ENCODE results near the gene PEX14.
"Not testable (repeated sequence)": the region's sequence is repeated elsewhere in the genome, so short reads cannot be mapped to it uniquely, and the experiment has no call there.

PEX14 gene

DNA sequence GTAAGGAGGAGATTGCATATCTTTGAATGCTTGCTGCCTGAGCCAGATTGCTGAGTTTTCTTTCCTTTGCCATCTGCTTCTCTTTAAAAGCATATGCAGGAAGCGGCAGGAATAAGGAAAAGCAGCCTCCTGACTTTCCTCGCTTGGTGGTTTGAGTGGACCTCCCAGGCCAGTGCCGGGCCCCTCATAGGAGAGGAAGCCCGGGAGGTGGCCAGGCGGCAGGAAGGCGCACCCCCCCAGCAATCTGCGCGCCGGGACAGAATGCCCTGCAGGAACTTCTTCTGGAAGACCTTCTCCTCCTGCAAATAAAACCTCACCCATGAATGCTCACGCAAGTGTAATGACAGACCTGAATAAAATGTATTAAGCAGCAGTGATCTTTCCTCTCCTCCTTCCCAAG is 23.5 kb upstream of the PEX14 start:
- no peak for DNase-seq

DNA sequence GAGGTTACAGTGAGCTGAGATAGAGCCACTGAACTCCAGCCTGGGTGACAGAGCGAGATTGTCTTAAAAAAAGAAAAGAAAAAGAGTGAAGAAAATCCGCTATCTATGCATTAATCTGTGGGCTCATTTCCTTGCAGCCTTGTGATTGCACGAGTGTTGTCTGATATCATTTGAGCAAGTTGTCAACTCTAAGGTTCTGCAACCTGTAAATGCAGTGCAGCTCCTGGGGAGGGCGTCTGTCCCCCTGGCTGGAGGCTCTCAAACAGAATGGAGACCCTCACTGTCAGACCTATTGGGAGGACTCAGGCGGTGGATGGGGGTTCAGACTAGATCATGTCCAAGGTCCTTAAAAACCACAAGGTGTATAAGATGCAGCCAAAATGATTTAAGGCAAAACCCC is 18.7 kb upstream of the PEX14 start:
- DNase-seq = no peak

DNA sequence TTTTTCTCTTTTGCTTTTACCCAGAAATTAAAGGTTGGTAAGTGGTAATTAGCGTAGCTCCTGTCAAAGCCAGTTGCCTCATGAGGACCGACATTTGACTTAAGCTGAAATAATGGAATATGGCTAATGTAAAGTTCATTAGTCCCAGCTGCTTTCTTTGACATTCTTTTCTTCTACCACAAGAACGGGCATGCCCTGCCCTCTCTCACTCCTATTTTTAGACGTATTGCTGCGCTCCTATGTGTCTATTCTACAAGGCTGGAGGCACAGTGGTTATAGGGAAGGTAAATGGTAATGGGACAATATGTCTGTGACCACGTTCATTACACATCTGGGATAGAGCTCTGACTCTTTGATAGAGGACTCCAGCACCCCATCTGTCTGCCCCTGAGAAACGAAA is 18.1 kb upstream of the PEX14 start:
- no peak for DNase-seq

DNA sequence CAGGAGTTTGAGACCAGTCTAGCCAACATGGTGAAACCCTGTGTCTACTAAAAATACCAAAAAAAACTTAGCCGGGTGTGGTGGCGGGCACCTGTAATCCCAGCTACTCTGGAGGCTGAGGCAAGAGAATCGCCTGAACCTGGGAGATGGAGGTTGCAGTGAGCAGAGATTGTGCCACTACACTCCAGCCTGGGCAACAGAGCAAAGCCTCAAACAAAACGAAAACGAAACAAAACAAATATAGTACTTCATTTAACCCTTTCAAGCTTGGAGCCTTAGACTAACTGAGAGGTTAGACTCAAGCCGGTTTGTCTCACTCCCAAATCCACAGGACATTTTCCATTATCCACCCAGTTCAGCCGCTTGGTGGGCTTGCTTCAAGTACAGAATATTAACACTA is 17.3 kb upstream of the PEX14 start:
- DNase-seq = not testable (repeated sequence)

DNA sequence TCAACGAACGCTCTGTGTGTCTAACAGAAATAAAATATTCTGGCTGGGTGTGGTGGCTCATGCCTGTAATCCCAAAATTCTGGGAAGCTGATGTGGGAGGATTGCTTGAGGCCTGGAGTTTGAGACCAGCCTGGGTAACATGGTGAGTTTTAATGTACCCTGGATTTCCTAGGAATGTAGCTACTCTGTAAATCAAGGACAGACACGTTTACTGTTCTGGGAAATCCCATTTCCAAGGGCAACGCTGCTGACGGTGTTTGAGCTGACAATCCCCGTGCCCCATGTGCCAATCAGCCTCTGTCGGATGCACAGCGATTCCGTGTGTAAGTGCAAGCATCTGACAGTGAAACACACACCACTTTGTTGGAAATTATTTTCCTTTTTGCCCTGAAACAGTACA is 16.9 kb upstream of the PEX14 start:
- DNase-seq = no peak

DNA sequence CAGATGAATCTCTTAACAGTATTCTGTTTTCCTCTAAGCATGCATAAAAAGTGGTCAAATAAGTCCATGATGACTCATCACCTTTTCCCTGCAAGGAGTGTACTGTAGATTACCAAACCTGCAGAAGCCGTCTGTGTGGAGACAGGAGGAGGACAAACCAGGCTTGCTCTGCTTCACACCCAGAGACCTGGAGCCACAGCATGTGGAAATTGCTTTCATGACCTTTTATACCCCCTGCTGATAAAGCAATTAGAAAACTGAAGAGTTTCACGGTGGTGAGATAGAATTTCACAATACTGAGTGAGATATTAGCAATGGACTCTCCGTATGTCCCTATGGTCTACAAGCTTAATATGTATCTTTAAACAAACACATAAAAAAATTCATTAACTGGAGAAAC is 15.6 kb upstream of the PEX14 start:
- no peak for DNase-seq

DNA sequence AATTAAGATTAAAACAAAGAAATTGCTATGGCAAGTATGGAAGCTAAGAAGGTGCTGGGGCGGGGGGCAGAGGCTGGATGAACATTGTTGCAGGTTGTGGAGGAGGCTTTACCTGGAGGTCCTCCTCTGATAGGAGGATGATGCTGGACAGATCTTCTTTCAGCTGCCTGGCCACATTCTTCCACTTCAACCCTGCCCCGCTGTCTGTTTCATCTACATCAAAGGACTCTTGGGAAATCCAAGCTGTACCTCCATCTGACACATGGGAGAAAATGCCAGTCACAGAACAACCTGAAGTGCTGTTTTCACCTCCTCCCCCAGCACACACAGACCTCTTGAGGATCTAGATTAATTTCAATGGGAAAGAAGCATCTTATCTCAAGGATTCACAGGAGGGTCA is 7.7 kb upstream of the PEX14 start:
- DNase-seq = no peak

DNA sequence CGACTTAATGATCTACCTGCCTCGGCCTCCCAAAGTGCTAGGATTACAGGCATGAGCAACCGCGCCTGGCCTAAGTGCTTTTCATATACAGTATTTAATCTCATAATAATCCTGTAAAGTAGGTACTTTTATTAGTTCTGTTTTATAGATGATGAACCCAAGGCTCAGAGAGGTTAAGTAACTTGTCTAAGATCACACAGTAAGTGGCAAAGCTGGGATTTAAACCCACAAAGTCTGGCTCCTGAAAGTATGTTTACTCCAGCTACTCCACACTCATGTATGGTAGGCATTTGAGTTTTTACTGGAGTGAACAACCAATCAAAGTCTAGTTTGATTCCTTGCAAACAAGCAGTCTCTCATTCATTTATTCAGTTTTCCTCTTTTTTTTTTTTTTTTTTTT is 4.7 kb upstream of the PEX14 start:
- no peak for DNase-seq

DNA sequence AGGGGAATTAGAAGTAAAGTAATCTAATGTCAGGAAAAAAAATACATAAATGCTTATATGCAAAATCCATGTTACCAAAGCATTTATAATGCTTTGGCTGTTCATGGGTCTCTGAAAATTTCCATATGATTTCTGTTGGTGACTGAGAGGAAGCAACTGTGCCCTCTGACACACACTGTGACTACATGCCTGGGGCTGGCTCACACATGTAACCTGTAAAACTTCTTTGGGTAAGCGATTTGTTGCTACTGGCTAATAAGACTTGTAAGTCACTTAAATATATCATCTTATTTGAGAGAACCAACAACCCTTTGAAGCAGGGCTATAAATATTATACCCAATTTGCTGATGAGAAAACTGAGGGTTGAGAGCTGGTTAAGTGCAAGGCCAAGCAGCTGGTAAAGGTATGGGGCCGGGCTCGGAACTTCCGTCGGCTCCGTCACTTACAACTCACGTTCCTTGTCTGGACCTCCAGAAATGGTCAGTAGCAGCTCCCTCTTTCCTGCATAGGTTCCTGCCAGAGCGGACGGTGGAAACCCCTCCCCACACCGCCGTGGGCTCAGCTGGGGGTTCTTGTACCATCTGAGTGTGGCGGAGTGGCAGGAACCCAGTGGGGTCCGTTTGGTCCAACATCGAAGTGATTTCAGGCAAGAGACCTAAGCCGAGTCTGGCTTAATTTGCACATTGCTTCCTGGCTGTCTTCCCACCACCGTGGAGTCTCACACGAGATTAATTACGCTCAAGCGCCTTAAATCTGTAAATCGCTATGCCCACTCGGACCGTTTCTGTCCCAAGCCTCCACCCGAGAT is 3.1 kb upstream of the PEX14 start:
- DNase-seq = no peak

DNA sequence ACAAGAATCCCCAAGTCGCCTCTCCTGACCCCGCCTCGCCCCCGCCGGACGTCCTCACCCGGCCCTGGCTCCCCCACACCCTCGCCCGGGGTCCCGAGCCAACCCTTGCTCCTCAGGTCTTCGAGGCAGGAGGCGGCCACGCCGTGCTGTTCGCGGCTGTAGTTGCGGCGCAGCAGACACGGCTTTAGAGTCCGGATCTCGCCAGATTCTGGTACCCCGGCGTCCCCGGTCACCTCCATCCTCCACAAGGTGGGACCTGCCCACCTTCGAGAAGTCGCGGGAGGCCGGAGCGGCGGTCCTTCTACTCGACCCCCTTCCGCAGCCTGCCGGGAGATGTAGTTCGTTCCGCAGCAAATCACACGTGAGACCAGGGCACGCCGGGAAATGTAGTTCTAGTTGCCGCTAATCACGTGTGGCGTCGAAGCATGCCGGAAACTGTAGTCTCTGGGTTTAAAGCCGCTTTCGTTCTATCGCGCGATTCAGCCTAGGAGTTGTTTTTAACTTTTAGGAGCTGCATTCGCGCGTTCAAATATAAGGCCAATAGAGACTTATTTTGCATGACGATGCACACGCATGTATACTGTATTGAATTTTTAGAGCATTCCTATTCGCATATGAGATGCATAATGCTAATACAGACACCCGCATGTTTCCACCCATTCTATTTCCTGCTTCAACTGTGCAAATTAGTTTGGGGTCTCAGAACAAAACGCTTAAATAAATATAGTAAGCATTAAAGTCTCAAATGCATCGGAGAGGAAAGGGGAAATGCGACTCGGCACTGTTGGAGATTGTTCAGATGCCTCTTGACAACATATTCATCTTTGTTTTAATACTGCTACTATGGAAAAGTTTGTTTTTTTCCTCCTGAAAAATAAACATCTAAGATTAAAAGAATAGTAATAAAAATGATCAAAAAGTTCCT is 2.3 kb upstream of the PEX14 start, which contains the start of gene DFFA:
Gene DFFA (minus strand): TSS at position 310 of the 925 bp plus-strand sequence. CDS start 71 bp downstream, at position 239.
- peak; percentile 96 for DNase-seq

DNA sequence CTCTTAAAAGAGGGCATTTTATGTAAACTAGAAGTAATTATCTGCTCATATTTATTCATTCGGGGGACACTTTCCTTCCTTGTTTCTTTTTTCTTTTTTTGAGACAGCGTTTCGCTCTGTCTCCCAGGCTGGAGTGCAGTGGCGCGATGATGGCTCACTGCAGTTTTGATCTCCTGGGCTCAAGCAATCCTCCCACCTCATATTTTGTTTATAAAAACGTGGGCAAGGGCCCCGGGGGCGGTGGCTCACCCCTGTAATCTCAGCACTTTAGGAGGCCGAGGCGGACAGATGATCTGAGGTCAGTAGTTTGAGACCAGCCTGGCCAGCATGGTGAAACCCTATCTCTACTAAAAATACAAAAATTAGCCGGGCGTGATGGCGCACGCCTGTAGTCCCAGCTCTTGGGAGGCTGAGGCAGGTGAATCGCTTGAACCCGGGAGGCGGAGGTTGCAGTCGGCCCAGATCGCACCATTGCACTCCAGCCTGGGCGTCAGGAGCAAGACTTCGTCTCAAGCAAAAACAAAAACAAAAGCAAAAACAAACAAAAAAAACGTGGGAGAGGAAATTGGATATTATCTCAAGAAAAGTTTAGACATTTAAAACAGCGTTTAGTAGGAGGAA is 1.5 kb upstream of the PEX14 start:
- no peak for DNase-seq

DNA sequence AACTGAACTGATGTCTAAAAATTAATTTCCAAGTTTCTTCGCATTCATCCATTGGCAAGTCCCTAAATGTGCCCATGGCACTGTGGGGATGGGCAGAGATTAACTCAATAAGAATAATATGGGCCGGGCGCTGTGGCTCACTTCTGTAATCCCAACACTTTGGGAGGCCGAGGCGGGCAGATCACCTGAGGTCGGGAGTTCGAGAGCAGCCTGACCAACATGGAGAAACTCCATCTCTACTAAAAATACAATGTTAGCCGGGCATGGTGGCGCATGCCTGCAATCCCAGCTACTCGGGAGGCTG is 489 bp upstream of the PEX14 start:
- not testable (repeated sequence) for DNase-seq

DNA sequence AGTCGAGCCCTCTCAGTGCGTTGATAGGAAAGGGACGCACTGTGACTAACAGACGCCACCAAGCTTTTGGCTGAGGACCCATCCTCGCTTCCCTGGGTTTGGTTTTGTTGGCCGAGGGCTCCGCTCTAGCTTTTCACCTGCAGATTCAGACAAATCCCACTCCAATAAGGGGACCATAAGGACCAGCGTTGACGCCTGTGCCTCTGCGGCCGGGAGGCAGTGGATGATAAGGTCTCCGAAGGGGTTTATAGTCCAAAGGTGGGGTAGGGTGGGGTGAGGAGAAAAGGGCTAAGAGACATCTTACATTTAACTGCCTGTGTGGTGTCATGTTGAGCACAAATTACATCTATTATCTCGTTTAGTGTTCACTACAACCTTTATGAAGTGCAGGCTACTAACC is 760 bp downstream of the PEX14 start:
- no peak for DNase-seq

DNA sequence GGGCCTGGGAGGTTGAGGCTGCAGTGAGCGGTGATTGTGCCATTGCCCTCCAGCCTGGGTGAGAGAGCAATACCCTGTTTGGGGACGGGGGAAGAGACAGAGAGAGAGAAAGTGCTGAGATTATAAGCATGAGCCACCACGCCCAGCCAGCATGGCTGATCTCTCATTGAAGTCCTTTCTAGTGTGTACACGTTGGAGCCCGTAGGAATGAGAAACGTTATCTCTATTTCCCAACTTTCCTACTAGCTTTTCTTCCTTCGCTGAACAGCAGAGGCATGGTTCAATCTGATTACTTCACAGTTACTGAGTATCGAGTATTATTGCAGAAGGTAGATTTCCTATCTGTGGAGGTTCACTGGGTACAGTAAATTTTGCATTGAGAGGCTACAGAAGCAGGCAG is 4.5 kb downstream of the PEX14 start:
- no peak for DNase-seq

DNA sequence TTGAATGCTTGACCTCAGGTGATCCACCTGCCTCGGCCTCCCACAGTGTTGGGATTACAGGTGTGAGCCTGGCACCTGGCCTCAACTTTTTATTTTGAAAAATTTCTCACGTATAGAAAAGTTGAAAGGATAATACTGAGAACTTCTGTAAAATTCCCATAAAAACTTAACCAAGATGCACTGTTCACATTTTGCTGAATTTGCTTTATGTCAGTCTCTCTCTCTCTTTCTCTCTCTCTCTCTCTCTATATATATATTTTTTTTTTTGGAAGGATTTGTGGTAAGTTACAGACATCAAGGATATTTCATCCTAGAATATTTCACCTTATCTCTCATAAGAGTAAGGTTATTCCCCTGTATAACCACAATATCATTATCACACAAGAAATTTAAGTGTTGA is 5.9 kb downstream of the PEX14 start:
- no peak for DNase-seq

DNA sequence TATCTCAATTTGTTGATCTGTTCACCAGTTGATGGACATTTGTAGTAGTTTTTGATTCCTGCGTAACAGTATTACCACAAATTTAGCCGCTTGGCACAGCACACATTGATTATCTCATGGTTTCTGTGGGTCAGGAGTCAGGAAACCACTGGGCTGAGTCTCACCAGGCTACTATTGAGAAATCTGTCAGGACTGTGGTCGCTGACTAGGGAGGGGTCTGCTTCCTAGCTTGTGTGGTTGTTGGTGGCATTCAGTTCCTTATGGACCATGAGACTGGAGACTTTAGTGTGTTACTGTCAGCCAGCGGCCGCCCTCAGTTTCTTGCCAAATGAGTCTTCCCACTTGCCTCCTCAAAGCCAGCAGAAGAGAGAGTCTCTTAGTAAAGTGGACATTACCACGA is 9.8 kb downstream of the PEX14 start:
- no peak for DNase-seq

DNA sequence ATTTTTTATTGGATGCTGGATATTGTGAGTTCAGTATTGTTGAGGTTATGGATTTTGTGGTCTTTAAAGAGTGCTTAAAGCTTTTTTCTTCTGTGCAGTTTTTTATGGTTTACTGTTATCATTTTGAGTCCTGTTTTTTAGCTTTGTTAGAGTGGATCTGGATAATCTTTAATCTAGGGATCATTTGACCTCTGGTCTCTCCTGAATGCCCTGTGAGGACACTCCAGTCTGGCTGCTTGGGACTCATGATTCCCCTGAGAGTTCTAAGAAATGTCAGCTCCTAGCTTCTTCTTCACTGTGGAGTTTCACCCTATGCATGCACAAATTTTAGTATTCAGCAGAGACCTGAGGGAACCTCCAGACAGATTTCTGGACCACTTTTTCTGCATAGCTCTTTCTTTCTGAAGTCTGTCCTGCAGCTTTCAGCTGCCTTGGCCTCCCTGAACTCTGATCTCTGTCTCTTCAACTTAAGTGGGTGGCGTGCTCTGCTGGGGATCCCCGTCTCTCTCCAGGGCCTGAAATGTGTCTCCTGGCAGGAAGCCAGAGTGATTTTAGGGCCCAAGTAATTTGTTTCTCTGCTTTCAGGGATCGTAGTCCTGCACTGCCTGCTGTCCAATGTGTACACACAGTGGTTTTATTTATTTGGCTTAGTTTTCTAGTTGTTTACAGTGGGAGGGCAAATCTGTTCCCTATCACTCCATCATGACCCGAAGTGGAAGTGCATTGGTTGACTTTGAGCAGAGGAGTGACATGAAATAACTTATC is 14.7 kb downstream of the PEX14 start:
- DNase-seq = peak; percentile 66

DNA sequence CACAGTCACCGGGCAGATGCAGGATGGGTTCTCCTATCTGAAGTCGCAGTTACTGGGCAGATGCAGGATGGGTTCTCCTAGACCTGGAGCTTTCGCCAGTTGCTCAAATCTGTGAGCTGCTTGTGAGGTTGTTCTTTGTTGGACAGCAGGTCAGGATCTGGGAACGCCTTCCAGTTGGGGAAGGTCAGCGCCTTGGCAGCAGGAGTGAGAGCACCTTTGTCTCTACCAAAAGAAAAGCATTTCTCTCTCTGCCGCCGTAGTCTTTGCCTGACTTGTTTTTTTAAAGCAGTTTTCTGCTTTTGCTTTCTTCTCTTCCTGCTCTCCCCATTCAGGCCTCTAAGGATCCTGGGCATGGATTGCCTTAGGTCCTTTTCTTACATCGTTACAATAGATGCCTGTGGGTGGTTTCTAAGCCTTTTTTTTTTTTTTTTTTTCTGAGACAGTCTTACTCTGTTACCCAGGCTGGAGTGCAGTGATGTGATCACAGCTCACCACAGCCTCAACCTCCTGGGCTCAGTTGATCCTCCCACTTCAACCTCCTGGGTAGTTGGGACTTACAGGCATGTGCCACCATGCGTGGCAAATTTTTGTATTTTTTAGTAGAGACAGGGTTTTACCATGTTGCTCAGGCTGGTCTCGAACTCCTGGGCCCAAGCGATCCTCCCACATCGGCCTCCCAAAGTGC is 15.7 kb downstream of the PEX14 start:
- no peak for DNase-seq

DNA sequence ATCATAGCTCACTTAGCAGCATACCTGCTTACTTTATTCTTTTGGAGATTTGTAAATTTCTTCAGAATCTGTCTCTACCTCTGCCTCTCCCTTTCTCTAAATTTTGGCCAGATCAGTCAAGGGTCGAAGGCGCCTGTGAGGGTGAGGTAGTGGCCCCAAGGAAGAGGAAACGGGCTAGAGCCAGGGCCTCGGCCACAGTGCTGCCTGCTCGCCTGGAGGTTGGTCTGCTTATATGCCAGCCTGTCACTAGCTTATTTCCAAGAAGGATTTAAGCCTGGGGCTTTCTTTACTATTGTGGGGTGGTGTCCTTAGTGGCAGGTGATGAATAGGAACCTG is 19.6 kb downstream of the PEX14 start:
- no peak for DNase-seq

DNA sequence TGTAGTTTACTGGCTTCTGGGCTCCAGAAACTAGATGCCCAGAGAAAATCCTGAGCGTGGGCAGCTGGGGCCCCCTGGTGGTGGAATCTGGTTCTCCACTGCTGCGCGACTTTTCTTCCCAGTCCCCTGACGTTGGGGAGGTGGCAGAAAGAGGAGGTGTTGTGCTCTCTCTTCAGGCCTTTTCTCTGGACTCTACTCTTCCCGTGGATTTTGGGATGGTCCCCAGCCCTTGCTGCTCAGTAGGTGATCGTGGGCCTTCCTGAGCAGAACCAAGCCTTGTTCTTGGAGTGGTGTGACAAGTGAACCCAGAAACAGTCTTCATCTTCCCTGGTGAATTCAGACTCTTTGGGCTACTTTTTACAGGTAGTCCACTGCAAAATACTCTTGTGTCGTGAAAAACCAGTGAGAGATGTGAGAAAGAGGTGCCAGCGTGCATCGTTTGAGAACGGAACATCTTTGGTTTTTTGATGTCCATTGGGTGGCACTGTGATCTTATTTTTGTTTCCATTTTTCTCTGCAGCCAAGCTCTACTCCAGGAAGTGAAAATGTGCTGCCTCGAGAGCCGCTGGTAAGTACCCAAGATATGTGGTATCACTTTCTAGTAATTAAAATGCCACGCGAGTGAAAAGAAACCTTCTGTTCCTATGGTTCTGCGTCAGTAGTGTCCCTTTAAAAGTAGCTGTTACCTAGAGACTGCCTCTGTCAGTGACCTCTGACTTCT is 20.2 kb downstream of the PEX14 start:
- peak; percentile 79 for DNase-seq

DNA sequence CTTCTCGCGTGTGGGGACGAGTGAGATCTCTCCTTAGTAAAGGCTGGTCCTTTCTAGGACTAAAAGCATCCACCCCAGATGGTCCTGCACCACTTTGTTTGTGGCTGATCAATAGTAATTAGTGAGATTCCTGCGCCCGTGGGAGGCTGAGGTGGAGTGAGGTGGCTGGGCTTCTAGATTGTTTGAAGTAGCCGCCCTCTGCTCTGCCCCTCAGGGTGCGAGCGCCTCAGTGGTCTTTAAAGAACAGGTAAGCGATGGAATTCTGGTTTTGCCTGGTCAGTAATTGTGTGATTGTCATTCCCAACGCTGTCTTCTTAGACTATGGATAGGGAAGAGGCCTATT is 20.7 kb downstream of the PEX14 start:
- DNase-seq = no peak

DNA sequence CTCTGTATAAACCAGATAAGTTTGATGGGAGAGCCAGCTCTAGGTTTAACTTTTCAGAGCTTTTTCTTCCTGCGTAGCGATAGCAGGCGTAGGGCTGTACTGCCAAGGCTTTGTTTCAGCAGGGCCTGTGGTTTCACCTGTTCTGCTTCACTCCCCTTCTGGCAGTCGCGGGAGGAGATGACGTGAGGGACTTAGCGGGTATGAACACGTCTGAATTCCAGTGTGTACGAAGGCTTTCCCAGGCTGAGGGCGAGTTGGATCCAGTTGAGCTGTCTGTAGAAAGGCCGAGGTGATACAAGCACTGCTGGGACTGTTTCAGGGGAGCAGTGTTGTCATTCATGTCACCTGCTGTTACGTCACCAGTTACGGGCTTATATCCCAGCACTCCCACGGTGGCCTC is 21.2 kb downstream of the PEX14 start:
- peak; percentile 84 for DNase-seq
